ENCODE data around the gene KLK12.

KLK12 gene, protein sequence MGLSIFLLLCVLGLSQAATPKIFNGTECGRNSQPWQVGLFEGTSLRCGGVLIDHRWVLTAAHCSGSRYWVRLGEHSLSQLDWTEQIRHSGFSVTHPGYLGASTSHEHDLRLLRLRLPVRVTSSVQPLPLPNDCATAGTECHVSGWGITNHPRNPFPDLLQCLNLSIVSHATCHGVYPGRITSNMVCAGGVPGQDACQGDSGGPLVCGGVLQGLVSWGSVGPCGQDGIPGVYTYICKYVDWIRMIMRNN

DNA sequence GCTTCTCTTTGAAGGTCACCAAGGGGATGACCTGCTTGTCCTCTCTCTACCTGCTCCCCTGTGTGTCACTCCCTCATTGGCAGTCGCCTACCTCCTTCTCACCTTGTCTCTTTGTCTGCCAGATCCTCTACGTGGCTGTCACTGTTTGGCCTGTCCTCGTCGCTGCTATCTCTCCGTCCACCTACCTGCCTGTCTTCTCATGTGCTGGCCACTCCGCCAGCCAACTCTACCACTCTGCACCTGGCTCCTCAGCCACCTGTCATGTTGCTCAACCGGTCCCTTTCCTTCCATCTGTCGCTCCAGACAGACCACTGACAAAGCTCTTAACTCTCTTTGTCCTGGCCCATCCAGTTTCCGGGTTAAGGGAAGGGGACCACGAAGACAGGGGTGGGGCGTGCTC is at the start of gene KLK12:
KLK12 (minus strand) TSS at position 299 of the 400 bp plus-strand sequence. CDS start 381 bp downstream, outside the sequence.
- no peak for ATAC-seq
- TF ChIP-seq GLIS3 (CRISPR knock-in tag; IDR thresholded peaks at IDR 0.05) (no peak), PPARA (CRISPR knock-in tag; IDR thresholded peaks at IDR 0.05; ENCODE audit: borderline replicate concordance) (no peak), ESRRG (CRISPR knock-in tag; IDR thresholded peaks at IDR 0.05) (no peak), ZNF8 (CRISPR knock-in tag; IDR thresholded peaks at IDR 0.05) (no peak), ZFP3 (CRISPR knock-in tag; IDR thresholded peaks at IDR 0.05) (no peak)

DNA sequence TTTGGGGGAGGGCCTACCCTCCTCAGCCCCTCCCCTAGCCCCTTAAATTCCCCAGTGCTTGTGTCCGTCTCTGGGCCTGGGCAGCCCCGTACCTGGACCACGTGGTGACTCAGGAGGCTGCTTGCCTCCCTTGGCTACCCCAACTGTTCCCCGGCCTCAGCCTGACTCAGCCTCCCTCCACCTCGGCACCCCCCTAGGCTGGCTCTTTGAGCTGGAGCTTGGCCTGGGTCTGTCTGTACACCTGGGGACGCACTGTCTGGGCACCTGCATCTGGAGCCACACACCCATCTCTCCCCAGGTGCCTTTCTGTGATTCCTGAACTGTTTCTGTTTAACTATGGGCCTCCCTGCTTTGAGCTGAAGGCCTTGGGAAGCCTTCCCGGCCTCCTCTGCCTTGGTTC is 49.7 kb upstream of the KLK12 start:
- no peak for ATAC-seq
- TF ChIP-seq ZC3H10 (CRISPR knock-in tag; IDR thresholded peaks at IDR 0.05): no peak
- no peak for TF ChIP-seq PPARA (CRISPR knock-in tag; IDR thresholded peaks at IDR 0.05; ENCODE audit: borderline replicate concordance)

DNA sequence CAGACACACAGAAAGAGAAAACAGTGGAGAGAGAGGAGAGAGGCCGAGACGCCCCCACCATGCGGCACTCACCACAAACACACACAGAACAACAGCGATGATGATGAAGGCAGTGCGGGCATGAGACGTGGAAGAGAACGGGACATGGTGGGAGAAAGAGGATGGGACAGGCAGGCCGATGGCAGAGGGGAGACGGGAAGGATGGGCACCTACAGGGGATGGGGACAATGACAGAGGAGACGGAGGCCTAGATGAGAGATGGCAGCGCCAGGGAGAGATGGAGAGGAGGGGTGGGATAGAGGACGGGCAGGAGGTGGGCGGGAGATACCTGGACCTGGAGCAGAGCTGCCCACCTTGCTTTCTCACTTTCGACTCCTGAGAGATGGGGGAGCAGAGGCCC is 49.0 kb upstream of the KLK12 start:
- no peak for ATAC-seq

DNA sequence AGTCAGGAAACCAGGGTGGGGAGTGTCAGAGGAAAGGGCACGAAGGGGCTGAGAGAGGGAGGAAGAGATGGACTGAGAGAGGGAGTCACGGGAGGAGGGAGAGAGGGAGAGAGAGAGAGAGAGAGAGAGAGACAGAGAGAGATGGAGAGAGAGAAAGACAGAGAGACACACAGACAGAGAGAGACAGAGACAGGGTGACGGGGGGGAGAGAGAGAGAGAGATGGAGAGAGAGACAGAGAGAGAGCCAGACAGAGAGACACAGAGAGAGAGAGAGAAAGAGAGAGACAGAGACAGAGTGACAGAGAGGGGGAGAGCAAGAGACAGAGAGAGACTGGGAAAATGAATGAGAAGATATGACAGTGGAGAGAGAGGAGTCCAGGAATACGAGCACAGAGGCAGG is 48.4 kb upstream of the KLK12 start:
- TF ChIP-seq ZNF8 (CRISPR knock-in tag; IDR thresholded peaks at IDR 0.05) (no peak), TSHZ2 (CRISPR knock-in tag; IDR thresholded peaks at IDR 0.05) (no peak), ARNTL (CRISPR knock-in tag; IDR thresholded peaks at IDR 0.05; ENCODE audit: borderline replicate concordance, low read depth) (no peak), BACH2 (CRISPR knock-in tag; IDR thresholded peaks at IDR 0.05; ENCODE audit: borderline replicate concordance) (no peak), TOX (CRISPR knock-in tag; IDR thresholded peaks at IDR 0.05; ENCODE audit: borderline replicate concordance) (no peak), RARB (CRISPR knock-in tag; IDR thresholded peaks at IDR 0.05) (no peak)
- no peak for ATAC-seq

More for the DNA sequence above, 49.0 kb upstream of the KLK12 start:
- TF ChIP-seq POU6F1 (CRISPR knock-in tag; IDR thresholded peaks at IDR 0.05; ENCODE audit: borderline replicate concordance, low read depth) (no peak), PATZ1 (CRISPR knock-in tag; IDR thresholded peaks at IDR 0.05; ENCODE audit: borderline replicate concordance) (no peak), TSHZ2 (CRISPR knock-in tag; IDR thresholded peaks at IDR 0.05) (no peak), BACH2 (CRISPR knock-in tag; IDR thresholded peaks at IDR 0.05; ENCODE audit: borderline replicate concordance) (no peak), ZNF565 (CRISPR knock-in tag; conservative IDR thresholded peaks at IDR 0.05; ENCODE audit: low read depth) (no peak), ISL1 (CRISPR knock-in tag; IDR thresholded peaks at IDR 0.05) (no peak), TCF4 (CRISPR knock-in tag; IDR thresholded peaks at IDR 0.05; ENCODE audit: borderline replicate concordance) (no peak)
- TF ChIP-seq, protein P1, sequence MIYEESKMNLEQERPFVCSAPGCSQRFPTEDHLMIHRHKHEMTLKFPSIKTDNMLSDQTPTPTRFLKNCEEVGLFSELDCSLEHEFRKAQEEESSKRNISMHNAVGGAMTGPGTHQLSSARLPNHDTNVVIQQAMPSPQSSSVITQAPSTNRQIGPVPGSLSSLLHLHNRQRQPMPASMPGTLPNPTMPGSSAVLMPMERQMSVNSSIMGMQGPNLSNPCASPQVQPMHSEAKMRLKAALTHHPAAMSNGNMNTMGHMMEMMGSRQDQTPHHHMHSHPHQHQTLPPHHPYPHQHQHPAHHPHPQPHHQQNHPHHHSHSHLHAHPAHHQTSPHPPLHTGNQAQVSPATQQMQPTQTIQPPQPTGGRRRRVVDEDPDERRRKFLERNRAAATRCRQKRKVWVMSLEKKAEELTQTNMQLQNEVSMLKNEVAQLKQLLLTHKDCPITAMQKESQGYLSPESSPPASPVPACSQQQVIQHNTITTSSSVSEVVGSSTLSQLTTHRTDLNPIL (CRISPR knock-in tag; IDR thresholded peaks at IDR 0.05; ENCODE audit: low read depth): no peak
